OCI-LY3 (cell line): ENCODE results near the gene GMPS.

Experiments used
- CTCF ChIP-seq: fragments of 200-600, 300-600 bp; sonication (generic); IDR thresholded peaks from 2 replicates; pipeline ENCODE4 v1.5.1; 2014; ENCODE audit warnings: antibody characterized with exemption, low read length, low read depth
- EZH2phosphoT487 ChIP-seq: fragments of 200-600 bp; shearing (Covaris generic); IDR thresholded peaks from 2 replicates; pipeline ENCODE4 v1.6.1; 2018; ENCODE audit warnings: antibody characterized with exemption, mixed run types, low read depth

- TF ChIP-seq CTCF (no peak), EZH2phosphoT487 (no peak)
Observed at GRCh38 chr3:155863072-155863784, 7.2 kb upstream of the GMPS start.
